Stimulated activated naive CD8-positive, alpha-beta T cell treated with anti-CD3 and anti-CD28 coated beads, Interleukin-15, Interleukin-2, amounts not matched to agents 100 U/mL and 50 U/mL, for 24 hours (primary cell): ENCODE measurements around the gene WDR88.
"Not testable (repeated sequence)": the region's sequence is repeated elsewhere in the genome, so short reads cannot be mapped to it uniquely, and the experiment has no call there.

Source experiments
- ATAC-seq: fragments of 150-1000 bp; cut with Tn5 transposase; one replicate; pipeline ENCODE4 v1.10.0; 2021
- DNase-seq: peaks from one replicate; pipeline ENCODE4 v3.0.0; 2021

The WDR88 gene

DNA sequence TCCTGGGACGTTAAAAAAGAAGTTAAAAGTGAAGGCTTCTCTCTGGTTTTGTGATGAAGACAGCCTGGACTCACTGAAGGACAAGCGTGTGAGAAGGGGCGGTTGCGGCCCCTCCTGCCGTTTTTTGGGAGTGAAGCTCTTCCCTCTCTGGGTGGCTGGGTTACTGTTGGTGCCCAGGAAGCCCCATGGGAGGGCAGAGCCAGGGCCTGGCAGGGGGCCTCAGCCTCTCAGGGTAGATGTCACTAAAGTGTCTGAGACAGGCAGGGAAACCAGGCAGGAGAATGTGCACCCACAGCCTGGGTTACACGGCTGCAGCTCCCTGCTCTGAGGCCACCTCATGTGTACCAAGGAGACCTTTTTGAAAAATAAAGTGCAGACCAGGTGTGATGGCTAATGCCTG, 1.5 kb upstream of the WDR88 start:
- no peak for ATAC-seq
- DNase-seq: no peak

- ATAC-seq (no peak), DNase-seq (no peak)
Observed at GRCh38 chr19:33132425-33132824, 511 bp downstream of the WDR88 start.

DNA sequence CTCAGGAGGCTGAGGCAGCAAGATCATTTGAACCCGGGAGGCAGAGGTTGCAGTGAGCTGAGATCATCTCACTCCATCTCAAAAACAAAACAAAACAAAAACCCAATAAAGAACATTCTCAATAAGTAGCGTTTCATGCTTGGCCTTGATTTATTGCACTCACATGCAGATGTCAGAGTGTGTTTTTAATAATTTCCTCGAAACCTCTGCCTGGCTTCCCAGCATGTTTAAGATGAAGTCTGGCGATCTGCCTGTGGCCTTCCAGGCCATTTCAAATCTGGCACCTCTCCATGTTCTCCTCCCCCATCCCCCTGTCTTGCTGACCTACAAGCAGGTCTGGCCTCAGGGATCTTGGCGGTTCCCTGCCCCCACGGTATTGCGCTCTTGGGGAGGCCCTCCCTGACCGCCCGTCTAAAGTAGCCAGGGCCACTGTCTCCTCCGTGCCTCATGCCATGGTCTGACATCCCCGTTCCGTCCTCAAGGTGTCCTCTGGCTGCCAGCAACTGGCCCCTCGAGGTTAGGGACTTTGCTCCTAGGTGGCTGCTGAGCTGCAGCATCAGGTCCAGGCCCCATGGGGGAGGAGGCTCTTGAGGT, 1.6 kb downstream of the WDR88 start:
- DNase-seq: no peak
- no peak for ATAC-seq

- ATAC-seq (peak; percentile 79), DNase-seq (peak; percentile 79)
Observed at GRCh38 chr19:33134571-33135041, 2.7 kb downstream of the WDR88 start.

GRCh38 chr19:33139165-33139564, 7.3 kb downstream of the WDR88 start:
- DNase-seq (no peak), ATAC-seq (no peak)

DNA sequence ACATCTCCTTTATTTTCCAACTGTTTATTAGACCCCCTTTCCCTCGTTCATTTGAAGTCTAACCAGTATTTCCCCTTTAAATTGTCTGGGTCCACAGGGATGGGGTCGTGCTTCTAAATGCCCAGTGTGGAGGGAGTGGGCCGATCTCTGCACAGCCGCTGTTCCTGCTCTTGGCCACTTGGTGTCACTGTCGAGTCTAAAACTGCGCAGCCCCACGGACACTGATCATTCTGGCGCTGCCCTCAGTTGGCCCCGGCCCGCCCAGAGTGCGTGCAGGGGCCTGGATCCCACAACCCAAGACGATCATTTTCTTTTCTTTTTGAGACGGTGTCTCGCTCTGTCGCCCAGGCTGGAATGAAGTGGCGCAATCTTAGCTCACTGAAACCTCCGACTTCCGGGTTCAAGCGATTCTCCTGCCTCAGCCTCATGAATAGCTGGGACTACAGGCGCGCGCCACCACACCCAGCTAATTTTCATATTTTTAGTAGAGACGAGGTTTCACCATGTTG, 12.0 kb downstream of the WDR88 start:
- ATAC-seq (peak; percentile 96), DNase-seq (peak; percentile 65)

DNA sequence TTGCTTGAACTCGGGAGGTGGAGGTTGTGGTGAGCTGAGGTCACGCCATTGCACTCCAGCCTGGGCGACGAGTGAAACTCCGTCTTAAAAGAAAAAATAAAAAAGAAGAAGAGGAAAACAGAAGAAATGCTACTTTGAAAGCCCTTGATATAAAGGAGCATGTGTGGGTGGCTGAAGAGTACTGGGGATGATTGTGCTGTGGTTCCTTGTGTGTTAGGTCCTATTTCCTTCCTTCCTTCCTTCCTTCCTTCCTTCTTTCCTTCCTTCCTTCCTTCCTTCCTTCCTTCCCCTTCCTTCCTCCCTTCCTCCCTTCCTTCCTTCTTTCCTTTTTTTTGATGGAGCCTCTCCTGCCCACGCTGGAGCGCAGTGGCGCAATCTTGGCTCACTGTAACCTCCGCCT, 14.3 kb downstream of the WDR88 start:
- ATAC-seq: no peak
- no peak for DNase-seq

GRCh38 chr19:33147538-33147937, 15.6 kb downstream of the WDR88 start:
- ATAC-seq (no peak), DNase-seq (no peak)

- no peak for ATAC-seq
- no peak for DNase-seq
Observed at GRCh38 chr19:33150852-33151518, 19.1 kb downstream of the WDR88 start.

GRCh38 chr19:33152176-33152575, 20.3 kb downstream of the WDR88 start:
- DNase-seq (no peak), ATAC-seq (no peak)

DNA sequence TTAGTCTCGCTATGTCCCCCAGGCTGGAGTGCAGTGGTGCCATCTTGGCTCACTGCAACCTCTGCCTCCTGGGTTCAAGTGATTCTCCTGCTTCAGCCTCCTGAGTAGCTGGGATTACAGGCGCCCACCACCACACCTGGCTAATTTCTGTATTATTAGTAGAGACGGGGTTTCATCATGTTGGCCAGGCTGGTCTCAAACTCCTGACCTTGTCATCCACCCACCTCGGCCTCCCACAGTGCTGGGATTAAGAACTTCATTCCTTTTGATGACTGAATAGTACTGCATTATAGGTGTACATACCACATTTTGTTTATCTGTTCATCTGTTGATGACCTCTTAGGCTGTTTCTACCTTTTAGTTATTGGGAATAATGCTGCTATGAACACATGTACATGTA, 20.7 kb downstream of the WDR88 start:
- not testable (repeated sequence) for DNase-seq, ATAC-seq

DNA sequence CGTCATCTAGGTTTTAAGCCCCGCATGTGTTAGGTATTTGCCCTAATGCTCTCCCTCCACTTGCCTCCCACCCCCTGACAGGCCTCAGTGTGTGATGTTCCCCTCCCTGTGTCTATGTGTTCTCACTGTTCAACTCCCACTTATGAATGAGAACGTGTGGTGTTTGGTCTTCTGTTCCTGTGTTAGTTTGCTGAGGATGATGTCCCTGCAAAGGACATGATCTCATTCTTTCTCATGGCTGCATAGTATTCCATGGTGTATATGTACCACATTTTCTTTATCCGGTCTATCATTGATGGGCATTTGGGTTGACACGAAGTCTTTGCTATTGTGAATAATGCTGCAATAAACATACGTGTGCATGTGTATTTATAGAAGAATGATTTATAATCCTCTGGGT, 22.4 kb downstream of the WDR88 start:
- not testable (repeated sequence) for DNase-seq, ATAC-seq

DNA sequence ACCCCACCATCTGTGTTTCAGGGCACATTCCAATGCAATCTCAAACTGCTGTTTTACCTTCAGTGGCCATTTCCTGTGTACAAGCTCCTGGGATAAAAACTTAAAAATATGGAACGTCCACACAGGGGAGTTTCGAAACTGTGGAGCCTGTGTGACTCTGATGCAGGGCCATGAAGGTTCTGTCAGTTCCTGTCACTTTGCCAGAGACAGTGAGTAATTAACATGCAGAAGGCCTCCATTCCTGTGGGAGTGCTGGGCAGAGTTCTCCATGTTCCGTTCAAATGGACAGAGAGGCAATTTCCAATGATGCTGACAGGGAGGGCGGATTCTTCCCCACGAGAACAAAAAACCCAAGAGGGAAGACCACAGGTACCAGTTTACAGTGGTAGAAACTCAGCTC, 24.4 kb downstream of the WDR88 start:
- ATAC-seq (no peak), DNase-seq (no peak)

- no peak for DNase-seq
- no peak for ATAC-seq
Observed at GRCh38 chr19:33157906-33158305, 26.0 kb downstream of the WDR88 start.

DNA sequence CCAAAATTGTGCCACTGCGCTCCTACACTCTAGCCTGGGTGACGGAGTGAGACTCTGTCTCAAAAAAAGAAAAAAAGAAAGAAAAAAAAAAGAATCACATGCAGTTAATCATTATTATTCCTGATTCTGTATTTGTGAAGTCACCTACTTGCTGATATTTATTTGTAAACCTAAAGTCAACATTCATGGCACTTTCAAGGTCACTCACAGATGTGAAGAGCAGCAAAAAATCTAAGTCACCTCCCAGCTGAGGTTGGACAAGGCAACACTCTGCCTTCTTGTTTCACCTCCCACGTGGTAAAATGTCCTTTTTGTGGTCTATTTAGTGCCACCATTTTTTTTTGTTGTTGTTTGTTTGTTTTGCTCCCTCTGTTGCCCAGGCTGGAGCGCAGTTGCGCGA, 26.5 kb downstream of the WDR88 start:
- no peak for DNase-seq
- no peak for ATAC-seq

DNA sequence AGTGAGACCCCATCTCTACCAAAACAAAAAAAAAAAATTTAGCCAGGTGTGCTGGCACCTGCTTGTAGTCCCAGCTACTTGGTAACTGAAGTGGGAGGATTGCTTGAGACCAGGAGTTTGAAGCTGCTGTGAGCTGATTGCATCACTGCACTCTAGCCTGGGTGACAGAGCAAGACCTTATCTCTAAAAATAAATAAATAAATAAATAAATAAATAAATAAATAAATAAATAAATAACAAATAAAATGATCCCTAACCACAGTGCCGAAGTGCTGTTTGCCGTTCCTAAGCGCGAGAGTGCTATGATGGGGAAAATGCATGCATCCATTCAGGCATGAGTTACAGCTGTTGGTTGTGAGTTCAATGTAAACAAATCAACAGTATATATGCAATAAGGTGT, 27.2 kb downstream of the WDR88 start:
- DNase-seq (no peak), ATAC-seq (no peak)

DNA sequence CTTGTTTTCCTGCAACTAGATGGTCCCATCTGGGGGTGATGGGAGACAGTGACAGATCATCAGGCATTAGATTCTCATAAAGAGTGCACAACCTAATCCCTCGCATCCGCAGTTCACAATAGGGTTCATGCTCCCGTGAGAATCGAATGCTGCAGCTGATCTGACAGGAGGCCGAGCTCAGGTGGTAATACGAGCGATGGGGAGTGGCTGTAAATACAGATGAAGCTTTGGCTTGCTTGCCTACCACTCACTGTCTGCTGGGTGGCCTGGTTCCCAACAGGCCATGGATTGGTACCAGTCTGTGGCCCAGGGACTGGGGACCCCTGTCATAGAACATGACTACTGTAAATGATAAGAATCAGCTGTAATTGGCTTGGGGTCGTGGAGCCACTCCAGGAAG, 28.0 kb downstream of the WDR88 start:
- DNase-seq (no peak), ATAC-seq (no peak)

DNA sequence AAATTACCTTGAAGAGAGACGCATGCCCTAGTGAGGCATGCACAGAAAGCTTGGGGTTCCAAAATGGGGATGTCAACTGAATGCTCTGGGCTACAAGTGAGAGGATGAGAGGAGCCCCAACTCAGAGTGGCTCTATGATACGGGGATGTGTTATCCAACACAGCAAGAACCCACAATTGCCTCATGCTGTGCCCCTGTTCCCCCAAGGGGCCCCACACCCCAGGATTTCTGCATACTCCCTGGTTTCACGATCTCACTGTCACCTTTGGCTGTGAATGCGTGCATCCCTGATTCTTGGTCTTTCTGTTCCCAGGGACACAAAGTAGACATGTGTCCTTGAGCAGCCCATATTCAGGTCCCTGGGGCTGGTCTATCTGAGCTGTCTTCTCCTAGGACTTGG, 29.3 kb downstream of the WDR88 start:
- DNase-seq (no peak), ATAC-seq (no peak)

DNA sequence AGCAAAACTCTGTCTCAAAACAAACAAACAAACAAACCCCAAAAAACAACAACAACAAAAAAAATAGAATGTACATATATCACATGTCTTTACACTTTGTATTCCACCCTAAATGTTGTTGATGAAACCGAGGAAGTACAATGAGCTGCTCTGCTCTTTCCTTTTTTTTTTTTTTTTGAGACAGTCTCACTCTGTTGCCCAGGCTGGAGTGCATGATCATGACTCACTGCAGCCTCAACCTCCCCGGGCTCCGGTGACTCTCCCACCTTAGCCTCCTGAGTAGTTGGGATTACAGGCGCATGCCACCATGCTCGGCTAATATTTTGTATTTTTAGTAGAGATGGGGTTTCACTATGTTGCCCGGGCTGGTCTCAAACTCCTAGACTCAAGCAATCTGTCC, 31.6 kb downstream of the WDR88 start:
- ATAC-seq (no peak), DNase-seq (no peak)

- not testable (repeated sequence) for DNase-seq, ATAC-seq
Observed at GRCh38 chr19:33166037-33166436, 34.1 kb downstream of the WDR88 start.

DNA sequence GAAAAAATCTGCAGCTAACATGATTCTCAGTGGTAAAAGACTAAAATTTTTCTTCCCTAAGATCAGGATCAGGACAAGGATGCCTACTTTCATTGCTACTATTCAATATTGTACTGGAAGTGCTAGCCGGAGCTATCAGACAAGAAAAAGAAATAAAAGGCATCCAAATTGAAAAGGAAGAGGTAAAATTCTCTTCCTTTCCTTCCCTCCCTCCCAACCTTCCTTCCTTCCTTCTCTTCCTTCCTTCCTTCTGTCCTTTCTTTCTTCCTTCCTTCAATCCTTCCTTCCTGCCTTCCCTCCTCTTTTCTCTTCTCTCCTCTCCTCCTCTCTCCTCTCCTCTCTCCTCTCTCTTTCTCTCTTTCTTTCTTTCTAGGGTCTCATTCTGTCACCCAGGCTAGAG, 35.5 kb downstream of the WDR88 start:
- ATAC-seq: no peak
- no peak for DNase-seq

DNA sequence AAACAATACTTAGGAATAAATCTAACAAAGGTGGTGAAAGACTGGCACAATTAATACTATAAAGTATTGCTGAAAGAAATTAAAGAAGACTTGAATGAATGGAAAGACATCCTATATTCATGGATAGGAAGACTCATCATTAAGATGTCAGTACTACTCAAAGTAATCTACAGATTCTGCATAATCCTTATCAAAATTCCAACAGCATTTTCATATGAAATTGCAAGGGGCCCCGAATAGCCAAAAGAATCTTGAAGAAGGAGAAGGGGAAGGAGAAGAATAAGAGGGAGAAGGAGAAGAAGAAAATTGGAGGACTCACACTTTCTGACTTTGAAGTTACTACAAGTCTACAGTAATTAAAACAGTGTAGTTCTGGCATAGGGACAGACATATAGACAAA, 36.6 kb downstream of the WDR88 start:
- DNase-seq (no peak), ATAC-seq (no peak)

- no peak for DNase-seq
- ATAC-seq: no peak
Observed at GRCh38 chr19:33171222-33171795, 39.4 kb downstream of the WDR88 start.

DNA sequence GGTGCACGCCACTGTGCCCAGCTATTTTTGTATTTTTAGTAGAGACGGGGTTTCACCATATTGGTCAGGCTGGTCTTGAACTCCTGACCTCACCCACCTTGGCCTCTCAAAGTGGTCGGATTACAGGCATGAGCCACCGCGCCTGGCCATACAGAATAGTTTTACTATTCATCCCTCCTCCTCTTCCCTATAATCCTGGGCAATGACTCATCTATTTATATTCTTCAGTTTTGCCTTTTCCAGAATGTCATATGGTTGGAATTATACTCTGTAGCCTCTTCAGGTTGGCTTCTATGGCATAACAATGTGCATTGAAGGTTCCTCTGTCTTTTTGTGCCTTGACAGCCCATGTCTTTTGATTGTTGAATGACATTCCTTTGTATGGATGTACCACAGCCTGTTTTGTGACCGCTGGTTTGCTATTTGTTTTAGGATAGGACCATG, 40.0 kb downstream of the WDR88 start:
- ATAC-seq (no peak), DNase-seq (no peak)
